IgD-negative memory B cell (primary cell): ENCODE data around the gene CLEC16A. TPM values are rescaled to one million over a fixed set of nuclear protein-coding genes. Genes with fewer than 3 reads are reported as not detected.
A peak's percentile ranks its signal among the peaks of the same experiment; 100 is the strongest.

Source experiments
- H3K27ac Mint-ChIP-seq, 3 donors: one replicate each; pipeline ENCODE4 v1.8.0; 2020 to 2022; ENCODE audit warnings: mild to moderate bottlenecking in 3 of 3, mixed read lengths in 3 of 3, moderate library complexity in 1 of 3
- H3K27me3 Mint-ChIP-seq: one replicate; pipeline ENCODE4 v1.8.0; 2021; ENCODE audit warnings: mixed read lengths
- H3K36me3 Mint-ChIP-seq: one replicate; pipeline ENCODE4 v1.8.0; 2020; ENCODE audit warnings: mild to moderate bottlenecking, mixed read lengths
- H3K4me1 Mint-ChIP-seq, 3 donors: one replicate each; pipeline ENCODE4 v1.8.0; 2020 to 2022; ENCODE audit warnings: mixed read lengths in 3 of 3, mild to moderate bottlenecking in 1 of 3
- H3K4me3 Mint-ChIP-seq, 4 donors: one replicate each; pipeline ENCODE4 v1.8.0; 2020 to 2022; ENCODE audit warnings: mild to moderate bottlenecking in 4 of 4, mixed read lengths in 4 of 4, moderate library complexity in 3 of 4
- H3K9me3 Mint-ChIP-seq, 3 donors: one replicate each; pipeline ENCODE4 v1.8.0; 2020 to 2021; ENCODE audit warnings: mixed read lengths in 3 of 3, mild to moderate bottlenecking in 1 of 3
- polyA plus RNA-seq: library from polyadenylated mRNA; unstranded; fragments of 300-500 nt; fragmentation: Illumina TruSeq; gene quantifications from one replicate; pipeline ENCODE4 v1.2.3, GENCODE V29; 2021

CLEC16A gene
- 21.1 TPM for polyA plus RNA-seq

- peaks cover 2% of the 10 kb centered on the region for H3K36me3 Mint-ChIP-seq
- H3K27me3 Mint-ChIP-seq = no peaks in the 10 kb centered on the region
- no peaks in the 10 kb centered on the region for H3K9me3 Mint-ChIP-seq
- peak within 1 kb of the TSS; percentile 65 to 96 (median 92) for H3K27ac Mint-ChIP-seq
- peaks cover 37 to 53% (median 43%) of the 10 kb centered on the region in 3 donors for H3K4me1 Mint-ChIP-seq
- H3K4me3 Mint-ChIP-seq = peak within 1 kb of the TSS; percentile 87 to 95 (median 94)
These were observed at the start of gene CLEC16A for GRCh38 chr16:10944249-10945064. Gene CLEC16A, plus strand, starts transcription at chr16:10944564. Its CDS starts 154 bp downstream, at chr16:10944718.

DNA sequence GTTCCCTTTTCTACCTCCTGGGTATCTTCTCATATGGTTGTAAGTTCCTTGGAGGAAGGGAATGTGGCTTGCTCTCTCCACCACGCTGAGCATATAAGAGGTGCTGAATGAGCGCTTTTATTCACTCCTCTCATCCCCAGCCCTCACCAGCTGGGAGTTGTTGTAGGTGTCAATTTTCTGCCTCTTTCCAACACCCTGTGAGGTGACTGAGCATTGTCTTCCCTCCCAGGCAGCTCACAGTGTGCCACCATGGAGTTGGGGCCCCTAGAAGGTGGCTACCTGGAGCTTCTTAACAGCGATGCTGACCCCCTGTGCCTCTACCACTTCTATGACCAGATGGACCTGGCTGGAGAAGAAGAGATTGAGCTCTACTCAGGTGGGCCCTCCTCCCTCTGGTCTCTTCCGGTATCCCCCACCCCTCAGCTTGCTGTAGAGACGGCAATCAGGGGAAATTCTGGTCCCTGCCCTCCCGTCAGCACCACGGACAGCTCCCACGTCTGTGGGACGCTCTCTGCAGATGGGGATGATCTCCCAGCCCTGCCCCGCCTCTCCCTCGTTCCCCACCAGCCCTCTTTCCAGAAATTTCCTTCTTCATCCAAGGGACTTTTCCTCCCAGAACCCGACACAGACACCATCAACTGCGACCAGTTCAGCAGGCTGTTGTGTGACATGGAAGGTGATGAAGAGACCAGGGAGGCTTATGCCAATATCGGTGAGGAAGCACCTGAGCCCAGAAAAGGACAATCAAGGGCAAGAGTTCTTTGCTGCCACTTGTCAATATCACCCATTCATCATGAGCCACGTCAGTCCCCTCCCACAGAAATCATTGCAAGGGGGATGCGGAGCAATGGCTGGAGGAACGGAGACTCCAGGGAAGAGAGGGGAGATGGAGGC, 49.1 kb upstream of the CLEC16A start:
- Mint-ChIP-seq H3K4me3 (peak overlapping the region in 3 of 4 donors; percentile 31 to 92 (median 89)), H3K27ac (peak overlapping the region; percentile 81 to 97 (median 92)), H3K36me3 (peaks cover 17% of the 10 kb centered on the region)

GRCh38 chr16:10896165-10896564, 48.2 kb upstream of the CLEC16A start:
- Mint-ChIP-seq H3K4me3 (peak overlapping the region; percentile 31 to 92 (median 56)), H3K27ac (peak overlapping the region; percentile 81 to 97 (median 92)), H3K27me3 (no peaks in the 10 kb centered on the region), H3K36me3 (peaks cover 18% of the 10 kb centered on the region), H3K9me3 (no peaks in the 10 kb centered on the region), H3K4me1 (peaks cover 43 to 73% (median 55%) of the 10 kb centered on the region in 3 donors)

More for the DNA sequence above, 49.1 kb upstream of the CLEC16A start:
- Mint-ChIP-seq H3K27me3 (no peaks in the 10 kb centered on the region), H3K4me1 (peaks cover 51 to 78% (median 61%) of the 10 kb centered on the region in 3 donors), H3K9me3 (no peaks in the 10 kb centered on the region)

GRCh38 chr16:10896723-10897122, 47.6 kb upstream of the CLEC16A start:
- Mint-ChIP-seq H3K27ac (peak overlapping the region; percentile 81 to 97 (median 92)), H3K4me1 (peaks cover 40 to 68% (median 52%) of the 10 kb centered on the region in 3 donors), H3K9me3 (no peaks in the 10 kb centered on the region), H3K36me3 (peaks cover 18% of the 10 kb centered on the region), H3K27me3 (no peaks in the 10 kb centered on the region), H3K4me3 (peak overlapping the region; percentile 31 to 91 (median 44))

- H3K9me3 Mint-ChIP-seq = no peaks in the 10 kb centered on the region
- H3K4me1 Mint-ChIP-seq = peaks cover 37 to 66% (median 47%) of the 10 kb centered on the region in 3 donors
- H3K4me3 Mint-ChIP-seq = peak overlapping the region; percentile 31 to 91 (median 44)
- H3K27me3 Mint-ChIP-seq = no peaks in the 10 kb centered on the region
- H3K36me3 Mint-ChIP-seq = peaks cover 17% of the 10 kb centered on the region
- H3K27ac Mint-ChIP-seq = peak overlapping the region; percentile 81 to 97 (median 92)
These were observed 47.2 kb upstream of the CLEC16A start for GRCh38 chr16:10897134-10897533.

- Mint-ChIP-seq H3K4me1 (peaks cover 13 to 29% (median 22%) of the 10 kb centered on the region in 3 donors), H3K9me3 (no peaks in the 10 kb centered on the region), H3K4me3 (no peak overlapping the region), H3K27me3 (no peaks in the 10 kb centered on the region), H3K27ac (peak overlapping the region; percentile 17 to 89 (median 52)), H3K36me3 (peaks cover 14% of the 10 kb centered on the region)
These were observed 41.4 kb upstream of the CLEC16A start for GRCh38 chr16:10902999-10903398.

GRCh38 chr16:10906482-10906881, 37.9 kb upstream of the CLEC16A start:
- no peak overlapping the region for H3K27ac Mint-ChIP-seq

GRCh38 chr16:10906914-10907756, 37.2 kb upstream of the CLEC16A start:
- Mint-ChIP-seq H3K27me3 (no peaks in the 10 kb centered on the region), H3K4me1 (peaks cover 29 to 33% (median 30%) of the 10 kb centered on the region in 3 donors), H3K36me3 (peaks cover 10% of the 10 kb centered on the region), H3K4me3 (peak overlapping the region in 1 of 4 donors; percentile 3), H3K9me3 (no peaks in the 10 kb centered on the region), H3K27ac (no peak overlapping the region)

More at GRCh38 chr16:10906482-10906881, 37.9 kb upstream of the CLEC16A start:
- H3K27me3 Mint-ChIP-seq = no peaks in the 10 kb centered on the region
- H3K4me3 Mint-ChIP-seq = peak overlapping the region in 1 of 4 donors; percentile 3
- peaks cover 10% of the 10 kb centered on the region for H3K36me3 Mint-ChIP-seq
- no peaks in the 10 kb centered on the region for H3K9me3 Mint-ChIP-seq
- H3K4me1 Mint-ChIP-seq = peaks cover 26 to 27% (median 26%) of the 10 kb centered on the region in 3 donors

- Mint-ChIP-seq H3K4me3 (no peak overlapping the region), H3K36me3 (peaks cover 10% of the 10 kb centered on the region), H3K4me1 (peaks cover 31 to 33% (median 32%) of the 10 kb centered on the region in 3 donors), H3K27ac (no peak overlapping the region), H3K27me3 (no peaks in the 10 kb centered on the region), H3K9me3 (no peaks in the 10 kb centered on the region)
These were observed 36.7 kb upstream of the CLEC16A start for GRCh38 chr16:10907757-10908045.

GRCh38 chr16:10911267-10911666, 33.1 kb upstream of the CLEC16A start:
- peaks cover 44 to 48% (median 48%) of the 10 kb centered on the region in 3 donors for H3K4me1 Mint-ChIP-seq
- H3K27me3 Mint-ChIP-seq = no peaks in the 10 kb centered on the region
- H3K36me3 Mint-ChIP-seq = peaks cover 3% of the 10 kb centered on the region
- H3K27ac Mint-ChIP-seq = peak overlapping the region; percentile 88 to 99 (median 95)
- H3K4me3 Mint-ChIP-seq = peak overlapping the region in 1 of 4 donors; percentile 87
- H3K9me3 Mint-ChIP-seq = no peaks in the 10 kb centered on the region

- no peaks in the 10 kb centered on the region for H3K9me3 Mint-ChIP-seq
- H3K4me3 Mint-ChIP-seq = peak overlapping the region in 1 of 4 donors; percentile 50
- peaks cover 10% of the 10 kb centered on the region for H3K36me3 Mint-ChIP-seq
- H3K27me3 Mint-ChIP-seq = no peaks in the 10 kb centered on the region
- H3K4me1 Mint-ChIP-seq = peaks cover 41 to 54% (median 43%) of the 10 kb centered on the region in 3 donors
- H3K27ac Mint-ChIP-seq = peak overlapping the region; percentile 82 to 87 (median 82)
These were observed 27.8 kb upstream of the CLEC16A start for GRCh38 chr16:10916534-10916933.

- H3K9me3 Mint-ChIP-seq = no peaks in the 10 kb centered on the region
- H3K4me1 Mint-ChIP-seq = peaks cover 27 to 41% (median 30%) of the 10 kb centered on the region in 3 donors
- H3K27ac Mint-ChIP-seq = peak overlapping the region; percentile 86 to 91 (median 88)
- no peaks in the 10 kb centered on the region for H3K27me3 Mint-ChIP-seq
- peak overlapping the region in 2 of 4 donors; percentile 55 to 68 for H3K4me3 Mint-ChIP-seq
- peaks cover 10% of the 10 kb centered on the region for H3K36me3 Mint-ChIP-seq
These were observed 25.9 kb upstream of the CLEC16A start for GRCh38 chr16:10918294-10919002.

GRCh38 chr16:10919003-10919351, 25.4 kb upstream of the CLEC16A start:
- Mint-ChIP-seq H3K27ac (peak overlapping the region; percentile 86 to 91 (median 88)), H3K4me3 (peak overlapping the region in 3 of 4 donors; percentile 39 to 68 (median 55)), H3K4me1 (peaks cover 25 to 38% (median 32%) of the 10 kb centered on the region in 3 donors), H3K27me3 (no peaks in the 10 kb centered on the region), H3K9me3 (no peaks in the 10 kb centered on the region), H3K36me3 (peaks cover 12% of the 10 kb centered on the region)
